Measurements from ENCODE around the gene WFDC10B. TPM values are rescaled to one million over a fixed set of nuclear protein-coding genes. Genes with fewer than 3 reads are reported as not detected.
"Not testable (repeated sequence)": the region's sequence is repeated elsewhere in the genome, so short reads cannot be mapped to it uniquely, and the experiment has no call there.

WFDC10B gene
- total RNA-seq (2014; rRNA removed) = 0.38 TPM in 1 of 2 replicates, not detected in the other
- 0.16 TPM for polyA plus RNA-seq (2012)

GRCh38 chr20:45704969-45705637 is at the start of gene WFDC10B:
TSS of gene WFDC10B (minus strand) at chr20:45705019. CDS start at chr20:45685992, 19,027 bp downstream.
- no peak for DNase-seq (ENCODE audit: low read depth)

- DNase-seq (ENCODE audit: low read depth) = peak; percentile 82
Observed at GRCh38 chr20:45752746-45753145, 47.9 kb upstream of the WFDC10B start.

GRCh38 chr20:45751721-45752120 is 46.9 kb upstream of the WFDC10B start:
- no peak for DNase-seq (ENCODE audit: low read depth)

- no peak for DNase-seq (ENCODE audit: low read depth)
Observed at GRCh38 chr20:45745015-45745414, 40.2 kb upstream of the WFDC10B start.

- no peak for DNase-seq (ENCODE audit: low read depth)
Observed at GRCh38 chr20:45742596-45742995, 37.8 kb upstream of the WFDC10B start.

- DNase-seq (ENCODE audit: low read depth) = no peak
Observed at GRCh38 chr20:45735988-45736387, 31.2 kb upstream of the WFDC10B start.

- DNase-seq (ENCODE audit: low read depth) = no peak
Observed at GRCh38 chr20:45735552-45735951, 30.7 kb upstream of the WFDC10B start.

GRCh38 chr20:45732199-45732598 is 27.4 kb upstream of the WFDC10B start:
- DNase-seq (ENCODE audit: low read depth) = no peak

- peak; percentile 44 for DNase-seq (ENCODE audit: low read depth)
Observed at GRCh38 chr20:45727044-45727443, 22.2 kb upstream of the WFDC10B start.

GRCh38 chr20:45725134-45725533 is 20.3 kb upstream of the WFDC10B start:
- DNase-seq (ENCODE audit: low read depth) = peak; percentile 10

GRCh38 chr20:45722047-45722446 is 17.2 kb upstream of the WFDC10B start, which contains the start of gene SPINT4:
TSS of gene SPINT4 (plus strand) at chr20:45722347. CDS start at chr20:45722368, 21 bp downstream.
- DNase-seq (ENCODE audit: low read depth) = no peak

GRCh38 chr20:45716141-45716688 is 11.4 kb upstream of the WFDC10B start:
- not testable (repeated sequence) for DNase-seq (ENCODE audit: low read depth)

- DNase-seq (ENCODE audit: low read depth) = no peak
Observed at GRCh38 chr20:45701873-45702272, 2.9 kb downstream of the WFDC10B start, which contains the start of gene WFDC13. TSS of gene WFDC13 (plus strand) at chr20:45702038. CDS start at chr20:45702124, 86 bp downstream.

GRCh38 chr20:45701104-45701503 is 3.7 kb downstream of the WFDC10B start:
- DNase-seq (ENCODE audit: low read depth) = no peak

- no peak for DNase-seq (ENCODE audit: low read depth)
Observed at GRCh38 chr20:45695496-45695895, 9.3 kb downstream of the WFDC10B start.

- not testable (repeated sequence) for DNase-seq (ENCODE audit: low read depth)
Observed at GRCh38 chr20:45693346-45693745, 11.5 kb downstream of the WFDC10B start.

- no peak for DNase-seq (ENCODE audit: low read depth)
Observed at GRCh38 chr20:45685896-45686295, 18.9 kb downstream of the WFDC10B start.

- no peak for DNase-seq (ENCODE audit: low read depth)
Observed at GRCh38 chr20:45679650-45680049, 25.2 kb downstream of the WFDC10B start.

- no peak for DNase-seq (ENCODE audit: low read depth)
Observed at GRCh38 chr20:45672765-45673164, 32.1 kb downstream of the WFDC10B start.

- no peak for DNase-seq (ENCODE audit: low read depth)
Observed at GRCh38 chr20:45670139-45670538, 34.7 kb downstream of the WFDC10B start, which contains the start of gene WFDC11. TSS of gene WFDC11 (minus strand) at chr20:45670239. CDS start at chr20:45650600, 19,639 bp downstream.

GRCh38 chr20:45657038-45657437 is 47.8 kb downstream of the WFDC10B start:
- not testable (repeated sequence) for DNase-seq (ENCODE audit: low read depth)

- not testable (repeated sequence) for DNase-seq (ENCODE audit: low read depth)
Observed at GRCh38 chr20:45651726-45652125, 53.1 kb downstream of the WFDC10B start.

GRCh38 chr20:45649312-45649863 is 55.4 kb downstream of the WFDC10B start:
- no peak for DNase-seq (ENCODE audit: low read depth)
